ENCODE measurements around the gene INMT.

DNA sequence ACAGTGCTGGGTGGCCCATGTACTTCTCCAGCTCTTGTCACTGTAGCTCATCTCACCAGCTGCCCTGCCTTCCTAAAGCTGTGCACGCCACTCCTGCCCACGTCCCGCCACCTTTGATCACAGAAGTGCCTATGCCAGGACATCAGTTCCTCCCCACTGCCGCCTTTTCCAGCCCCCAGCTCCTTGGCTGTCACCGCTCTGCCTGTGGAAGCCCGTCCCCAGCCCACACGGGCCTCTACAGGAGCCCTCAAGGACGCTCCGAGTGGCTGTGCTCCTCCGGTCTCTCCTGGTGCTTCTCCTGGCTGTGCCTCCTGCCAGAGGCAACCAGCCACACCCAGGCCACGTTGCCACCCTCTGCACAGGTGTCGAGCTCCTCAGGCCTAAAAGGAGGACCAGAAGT, 19.3 kb upstream of the INMT start:
- TF ChIP-seq, protein P1, sequence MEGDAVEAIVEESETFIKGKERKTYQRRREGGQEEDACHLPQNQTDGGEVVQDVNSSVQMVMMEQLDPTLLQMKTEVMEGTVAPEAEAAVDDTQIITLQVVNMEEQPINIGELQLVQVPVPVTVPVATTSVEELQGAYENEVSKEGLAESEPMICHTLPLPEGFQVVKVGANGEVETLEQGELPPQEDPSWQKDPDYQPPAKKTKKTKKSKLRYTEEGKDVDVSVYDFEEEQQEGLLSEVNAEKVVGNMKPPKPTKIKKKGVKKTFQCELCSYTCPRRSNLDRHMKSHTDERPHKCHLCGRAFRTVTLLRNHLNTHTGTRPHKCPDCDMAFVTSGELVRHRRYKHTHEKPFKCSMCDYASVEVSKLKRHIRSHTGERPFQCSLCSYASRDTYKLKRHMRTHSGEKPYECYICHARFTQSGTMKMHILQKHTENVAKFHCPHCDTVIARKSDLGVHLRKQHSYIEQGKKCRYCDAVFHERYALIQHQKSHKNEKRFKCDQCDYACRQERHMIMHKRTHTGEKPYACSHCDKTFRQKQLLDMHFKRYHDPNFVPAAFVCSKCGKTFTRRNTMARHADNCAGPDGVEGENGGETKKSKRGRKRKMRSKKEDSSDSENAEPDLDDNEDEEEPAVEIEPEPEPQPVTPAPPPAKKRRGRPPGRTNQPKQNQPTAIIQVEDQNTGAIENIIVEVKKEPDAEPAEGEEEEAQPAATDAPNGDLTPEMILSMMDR (IDR thresholded peaks at IDR 0.05) = no peak
- TF ChIP-seq MXI1 (IDR thresholded peaks at IDR 0.05; ENCODE audit: low read depth, low read length) (no peak), EP300 (IDR thresholded peaks at IDR 0.05; ENCODE audit: borderline replicate concordance in 1 of 2, low read depth in 1 of 2, low read length in 1 of 2) (no peak), SMC3 (IDR thresholded peaks at IDR 0.05; ENCODE audit: low read depth, low read length) (no peak), NFIC (IDR thresholded peaks at IDR 0.05; ENCODE audit: borderline replicate concordance) (no peak), EZH2phosphoT487 (IDR thresholded peaks at IDR 0.05; ENCODE audit: borderline replicate concordance, low read depth) (no peak)
- TF ChIP-seq, protein P2, sequence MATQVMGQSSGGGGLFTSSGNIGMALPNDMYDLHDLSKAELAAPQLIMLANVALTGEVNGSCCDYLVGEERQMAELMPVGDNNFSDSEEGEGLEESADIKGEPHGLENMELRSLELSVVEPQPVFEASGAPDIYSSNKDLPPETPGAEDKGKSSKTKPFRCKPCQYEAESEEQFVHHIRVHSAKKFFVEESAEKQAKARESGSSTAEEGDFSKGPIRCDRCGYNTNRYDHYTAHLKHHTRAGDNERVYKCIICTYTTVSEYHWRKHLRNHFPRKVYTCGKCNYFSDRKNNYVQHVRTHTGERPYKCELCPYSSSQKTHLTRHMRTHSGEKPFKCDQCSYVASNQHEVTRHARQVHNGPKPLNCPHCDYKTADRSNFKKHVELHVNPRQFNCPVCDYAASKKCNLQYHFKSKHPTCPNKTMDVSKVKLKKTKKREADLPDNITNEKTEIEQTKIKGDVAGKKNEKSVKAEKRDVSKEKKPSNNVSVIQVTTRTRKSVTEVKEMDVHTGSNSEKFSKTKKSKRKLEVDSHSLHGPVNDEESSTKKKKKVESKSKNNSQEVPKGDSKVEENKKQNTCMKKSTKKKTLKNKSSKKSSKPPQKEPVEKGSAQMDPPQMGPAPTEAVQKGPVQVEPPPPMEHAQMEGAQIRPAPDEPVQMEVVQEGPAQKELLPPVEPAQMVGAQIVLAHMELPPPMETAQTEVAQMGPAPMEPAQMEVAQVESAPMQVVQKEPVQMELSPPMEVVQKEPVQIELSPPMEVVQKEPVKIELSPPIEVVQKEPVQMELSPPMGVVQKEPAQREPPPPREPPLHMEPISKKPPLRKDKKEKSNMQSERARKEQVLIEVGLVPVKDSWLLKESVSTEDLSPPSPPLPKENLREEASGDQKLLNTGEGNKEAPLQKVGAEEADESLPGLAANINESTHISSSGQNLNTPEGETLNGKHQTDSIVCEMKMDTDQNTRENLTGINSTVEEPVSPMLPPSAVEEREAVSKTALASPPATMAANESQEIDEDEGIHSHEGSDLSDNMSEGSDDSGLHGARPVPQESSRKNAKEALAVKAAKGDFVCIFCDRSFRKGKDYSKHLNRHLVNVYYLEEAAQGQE (IDR thresholded peaks at IDR 0.05; ENCODE audit: low read depth, low read length) = no peak
- TF ChIP-seq, protein P3, sequence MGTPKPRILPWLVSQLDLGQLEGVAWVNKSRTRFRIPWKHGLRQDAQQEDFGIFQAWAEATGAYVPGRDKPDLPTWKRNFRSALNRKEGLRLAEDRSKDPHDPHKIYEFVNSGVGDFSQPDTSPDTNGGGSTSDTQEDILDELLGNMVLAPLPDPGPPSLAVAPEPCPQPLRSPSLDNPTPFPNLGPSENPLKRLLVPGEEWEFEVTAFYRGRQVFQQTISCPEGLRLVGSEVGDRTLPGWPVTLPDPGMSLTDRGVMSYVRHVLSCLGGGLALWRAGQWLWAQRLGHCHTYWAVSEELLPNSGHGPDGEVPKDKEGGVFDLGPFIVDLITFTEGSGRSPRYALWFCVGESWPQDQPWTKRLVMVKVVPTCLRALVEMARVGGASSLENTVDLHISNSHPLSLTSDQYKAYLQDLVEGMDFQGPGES (IDR thresholded peaks at IDR 0.05; ENCODE audit: low read depth, low read length) = no peak
- TF ChIP-seq, protein P4, sequence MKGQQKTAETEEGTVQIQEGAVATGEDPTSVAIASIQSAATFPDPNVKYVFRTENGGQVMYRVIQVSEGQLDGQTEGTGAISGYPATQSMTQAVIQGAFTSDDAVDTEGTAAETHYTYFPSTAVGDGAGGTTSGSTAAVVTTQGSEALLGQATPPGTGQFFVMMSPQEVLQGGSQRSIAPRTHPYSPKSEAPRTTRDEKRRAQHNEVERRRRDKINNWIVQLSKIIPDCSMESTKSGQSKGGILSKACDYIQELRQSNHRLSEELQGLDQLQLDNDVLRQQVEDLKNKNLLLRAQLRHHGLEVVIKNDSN (IDR thresholded peaks at IDR 0.05; ENCODE audit: borderline replicate concordance, low read depth) = no peak

All from SK-N-SH (cell line).